ENCODE measurements around the gene CABP5. TPM values are rescaled to one million over a fixed set of nuclear protein-coding genes. Genes with fewer than 3 reads are reported as not detected.

Gene CABP5
- total RNA-seq, 4 donors from 2014 or later, result not detected

GRCh38 chr19:48030073-48030472, 13.8 kb downstream of the CABP5 start:
- no peak for DNase-seq (ENCODE audit: low spot score in 2 of 2)
- no peaks in the 10 kb centered on the region for H3K4me1 ChIP-seq
- no peaks in the 10 kb centered on the region for H3K36me3 ChIP-seq
- no peak for TF ChIP-seq EP300 (IDR thresholded peaks at IDR 0.05)
- TF ChIP-seq CTCF (IDR thresholded peaks at IDR 0.05), result no peak
- no peak for TF ChIP-seq POLR2A (IDR thresholded peaks at IDR 0.05)
- WGBS, 2 donors, result 60 to 61% methylated on average over 10 of the region's 10 CpGs
- no peaks in the 10 kb centered on the region for H3K9me3 ChIP-seq
- H3K4me3 ChIP-seq, result no peak overlapping the region
- H3K27me3 ChIP-seq, result no peaks in the 10 kb centered on the region
- H3K27ac ChIP-seq, result no peak overlapping the region

DNA sequence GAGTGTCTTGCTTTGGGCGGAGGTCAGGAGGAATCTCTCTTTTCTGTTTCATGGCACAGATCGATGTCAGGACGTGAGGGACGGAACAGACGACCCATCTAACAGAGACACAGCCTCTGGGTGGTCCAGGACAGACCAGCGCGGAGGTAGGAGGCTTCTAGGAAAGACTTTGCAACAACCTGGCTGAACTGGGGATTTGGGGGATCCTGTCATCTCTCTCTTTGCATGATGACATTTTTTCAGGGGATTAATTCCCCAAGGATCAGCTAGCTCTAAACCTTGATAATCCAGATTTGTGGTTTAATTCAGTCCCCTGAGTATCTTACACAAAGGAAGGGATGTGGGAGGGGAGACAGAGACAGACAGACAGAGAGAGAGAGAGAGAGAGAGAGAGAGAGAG, 14.4 kb downstream of the CABP5 start:
- TF ChIP-seq POLR2A (IDR thresholded peaks at IDR 0.05), result no peak
- no peak for TF ChIP-seq CTCF (IDR thresholded peaks at IDR 0.05)
- no peak for TF ChIP-seq EP300 (IDR thresholded peaks at IDR 0.05)
- Histone ChIP-seq H3K9me3 (no peaks in the 10 kb centered on the region), H3K4me1 (no peaks in the 10 kb centered on the region), H3K36me3 (no peaks in the 10 kb centered on the region), H3K27me3 (no peaks in the 10 kb centered on the region), H3K27ac (no peak overlapping the region), H3K4me3 (no peak overlapping the region)
- no peak for DNase-seq (ENCODE audit: low spot score in 2 of 2)
- WGBS, 2 donors, result 65 to 76% methylated on average over 7 of the region's 7 CpGs

DNA sequence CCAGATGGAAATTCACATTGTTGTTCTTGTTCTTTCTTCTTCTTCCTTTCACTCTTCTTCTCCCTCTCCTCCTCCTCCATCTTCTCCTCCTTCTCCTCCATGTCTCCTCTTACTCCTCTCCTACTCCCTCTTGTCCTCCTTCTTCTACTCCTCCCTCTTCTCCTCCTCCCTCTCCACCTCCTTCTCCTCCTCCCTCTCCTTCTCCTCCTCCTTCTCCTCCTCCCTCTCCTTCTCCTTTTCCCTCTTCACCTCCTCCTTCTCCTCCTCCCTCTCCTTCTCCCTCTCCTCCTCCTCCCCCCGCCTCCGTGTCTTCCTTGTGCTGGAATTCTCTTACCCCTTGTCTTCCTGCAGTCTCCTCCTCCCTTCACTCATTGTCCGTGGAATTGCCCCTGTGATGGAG, 18.4 kb downstream of the CABP5 start:
- WGBS, 2 donors, result 55 to 69% methylated on average over 3 of the region's 3 CpGs
- no peaks in the 10 kb centered on the region for H3K36me3 ChIP-seq
- no peaks in the 10 kb centered on the region for H3K9me3 ChIP-seq
- no peak overlapping the region for H3K4me3 ChIP-seq
- no peaks in the 10 kb centered on the region for H3K4me1 ChIP-seq
- no peaks in the 10 kb centered on the region for H3K27me3 ChIP-seq
- TF ChIP-seq POLR2A (IDR thresholded peaks at IDR 0.05), result no peak
- TF ChIP-seq EP300 (IDR thresholded peaks at IDR 0.05), result no peak
- TF ChIP-seq CTCF (IDR thresholded peaks at IDR 0.05), result no peak
- no peak for DNase-seq (ENCODE audit: low spot score in 2 of 2)
- no peak overlapping the region for H3K27ac ChIP-seq

DNA sequence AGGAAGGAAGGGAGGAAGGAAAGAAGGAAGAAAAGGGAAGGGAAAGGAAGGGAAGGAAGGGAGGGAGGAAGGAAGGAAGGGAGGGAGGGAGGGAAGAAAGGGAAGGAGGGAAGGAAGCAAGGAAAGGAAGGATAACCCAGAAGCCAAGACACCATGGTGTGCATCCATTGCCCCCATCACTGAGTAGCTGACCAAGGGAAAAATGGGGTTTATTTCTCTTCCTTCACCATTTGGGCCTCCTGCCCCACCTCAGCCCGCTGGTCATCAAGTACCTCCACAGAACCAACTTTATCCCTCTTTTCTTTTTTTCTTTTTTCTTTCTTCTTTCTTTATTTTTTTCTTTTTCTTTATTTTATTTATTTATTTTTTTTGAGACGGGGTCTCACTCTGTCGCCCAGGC, 20.4 kb downstream of the CABP5 start:
- 86 to 95% methylated on average over 3 of the region's 3 CpGs for WGBS, 2 donors
- no peaks in the 10 kb centered on the region for H3K36me3 ChIP-seq
- no peak for DNase-seq (ENCODE audit: low spot score in 2 of 2)
- H3K27me3 ChIP-seq, result no peaks in the 10 kb centered on the region
- H3K27ac ChIP-seq, result no peak overlapping the region
- H3K4me1 ChIP-seq, result no peaks in the 10 kb centered on the region
- TF ChIP-seq EP300 (IDR thresholded peaks at IDR 0.05), result no peak
- TF ChIP-seq CTCF (IDR thresholded peaks at IDR 0.05), result no peak
- no peak for TF ChIP-seq POLR2A (IDR thresholded peaks at IDR 0.05)
- no peak overlapping the region for H3K4me3 ChIP-seq
- H3K9me3 ChIP-seq, result no peaks in the 10 kb centered on the region

- TF ChIP-seq EP300 (IDR thresholded peaks at IDR 0.05) (no peak), POLR2A (IDR thresholded peaks at IDR 0.05) (no peak), CTCF (IDR thresholded peaks at IDR 0.05) (no peak)
- no peaks in the 10 kb centered on the region for H3K36me3 ChIP-seq
- H3K4me3 ChIP-seq, result no peak overlapping the region
- H3K27me3 ChIP-seq, result no peaks in the 10 kb centered on the region
- WGBS, 2 donors, result 70 to 72% methylated on average over 2 of the region's 2 CpGs
- no peak overlapping the region for H3K27ac ChIP-seq
- DNase-seq (ENCODE audit: low spot score in 2 of 2), result no peak
- H3K9me3 ChIP-seq, result no peaks in the 10 kb centered on the region
- no peaks in the 10 kb centered on the region for H3K4me1 ChIP-seq
These were observed 20.9 kb downstream of the CABP5 start for GRCh38 chr19:48023011-48023410.

Measured in tibial nerve (tissue), 4 donors.